ENCODE data around the gene GMDS. TPM values are rescaled to one million over a fixed set of nuclear protein-coding genes. Genes with fewer than 3 reads are reported as not detected.

The GMDS gene
- total and polyA plus RNA-seq, 2 donors (not counting 1 experiment from before 2014, with no cell fraction given) = 11.5 to 16.4 TPM

DNA sequence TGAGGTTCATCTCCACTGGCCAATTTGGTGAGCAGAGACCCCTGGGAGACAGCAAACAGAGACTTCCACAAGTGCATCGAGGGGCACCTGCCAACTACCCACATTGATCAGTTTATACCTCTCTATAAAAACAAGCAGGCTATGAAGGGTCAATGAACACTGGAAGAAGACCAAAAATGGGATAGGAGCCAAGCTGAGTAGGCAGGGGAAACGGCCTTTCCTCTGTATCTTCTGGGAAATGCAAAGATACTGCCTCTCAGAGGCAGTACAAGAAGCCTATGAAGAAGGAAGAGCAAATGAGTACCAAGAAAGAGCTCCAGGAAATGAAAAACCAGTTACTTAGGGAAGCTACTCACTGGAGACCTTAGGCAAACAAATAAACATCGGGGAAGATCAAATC lies 247.7 kb downstream of the GMDS start:
- Histone ChIP-seq H3K9me3 (ENCODE audit: control extremely low read depth in 1 of 3, control insufficient read depth in 2 of 3, insufficient read depth in 1 of 3, low read length in 2 of 3) (peaks cover 0 to 5% (median 2%) of the 10 kb centered on the region in 3 donors), H2AFZ (ENCODE audit: insufficient read depth, low read depth, low read length, poor library complexity, severe bottlenecking) (no peak overlapping the region), H3K27me3 (replicated peaks in 1 of 4; ENCODE audit: control extremely low read depth in 1 of 4, control insufficient read depth in 3 of 4, insufficient read depth in 4 of 4, low read length in 3 of 4) (no peaks in the 10 kb centered on the region), H3K4me2 (replicated peaks; ENCODE audit: low read depth, low read length, poor library complexity, severe bottlenecking) (no peak overlapping the region), H3K27ac (ENCODE audit: low read length in 2 of 2) (no peak overlapping the region), H3K79me2 (ENCODE audit: control insufficient read depth, insufficient read depth, low read length) (no peaks in the 10 kb centered on the region), H3K4me3 (ENCODE audit: control extremely low read depth in 1 of 5, extremely low read depth in 1 of 5, insufficient read depth in 1 of 5, low read depth in 2 of 5, low read length in 4 of 5) (no peak overlapping the region), H3K9ac (ENCODE audit: low read length) (no peak overlapping the region), H3K36me3 (replicated peaks in 1 of 2; ENCODE audit: control extremely low read depth in 1 of 2, control insufficient read depth in 1 of 2, extremely low read depth in 1 of 2, insufficient read depth in 2 of 2, low read length in 1 of 2) (no peaks in the 10 kb centered on the region), H3K4me1 (ENCODE audit: control insufficient read depth in 2 of 2, insufficient read depth in 2 of 2, low read length in 2 of 2) (no peaks in the 10 kb centered on the region), H4K20me1 (ENCODE audit: control insufficient read depth, insufficient read depth, low read length, poor library complexity, severe bottlenecking) (no peaks in the 10 kb centered on the region)
- no peak overlapping the region for H3K4me3 Mint-ChIP-seq
- intact Hi-C loops (cut with micrococcal nuclease) = no loop called here
- CTCF ChIA-PET = no interaction called here
- 33% methylated on average over 1 of the region's 3 CpGs for WGBS (ENCODE audit: insufficient coverage)
- H3K27me3 Mint-ChIP-seq = no peaks in the 10 kb centered on the region
- ATAC-seq (ENCODE audit: low read depth) (no peak), DNase-seq (no peak)
- TF ChIP-seq, protein P1, sequence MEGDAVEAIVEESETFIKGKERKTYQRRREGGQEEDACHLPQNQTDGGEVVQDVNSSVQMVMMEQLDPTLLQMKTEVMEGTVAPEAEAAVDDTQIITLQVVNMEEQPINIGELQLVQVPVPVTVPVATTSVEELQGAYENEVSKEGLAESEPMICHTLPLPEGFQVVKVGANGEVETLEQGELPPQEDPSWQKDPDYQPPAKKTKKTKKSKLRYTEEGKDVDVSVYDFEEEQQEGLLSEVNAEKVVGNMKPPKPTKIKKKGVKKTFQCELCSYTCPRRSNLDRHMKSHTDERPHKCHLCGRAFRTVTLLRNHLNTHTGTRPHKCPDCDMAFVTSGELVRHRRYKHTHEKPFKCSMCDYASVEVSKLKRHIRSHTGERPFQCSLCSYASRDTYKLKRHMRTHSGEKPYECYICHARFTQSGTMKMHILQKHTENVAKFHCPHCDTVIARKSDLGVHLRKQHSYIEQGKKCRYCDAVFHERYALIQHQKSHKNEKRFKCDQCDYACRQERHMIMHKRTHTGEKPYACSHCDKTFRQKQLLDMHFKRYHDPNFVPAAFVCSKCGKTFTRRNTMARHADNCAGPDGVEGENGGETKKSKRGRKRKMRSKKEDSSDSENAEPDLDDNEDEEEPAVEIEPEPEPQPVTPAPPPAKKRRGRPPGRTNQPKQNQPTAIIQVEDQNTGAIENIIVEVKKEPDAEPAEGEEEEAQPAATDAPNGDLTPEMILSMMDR (IDR thresholded peaks at IDR 0.05) = no peak
- TF ChIP-seq EZH2 (IDR thresholded peaks at IDR 0.05; ENCODE audit: borderline replicate concordance, insufficient read depth, low read depth, low read length, poor library complexity, severe bottlenecking) = no peak
- H3K27ac Mint-ChIP-seq = no peak overlapping the region
- POLR2A ChIA-PET = no interaction called here
- H3K4me1 Mint-ChIP-seq = no peaks in the 10 kb centered on the region
- H3K9me3 Mint-ChIP-seq (ENCODE audit: insufficient read depth) = peaks cover 2% of the 10 kb centered on the region

DNA sequence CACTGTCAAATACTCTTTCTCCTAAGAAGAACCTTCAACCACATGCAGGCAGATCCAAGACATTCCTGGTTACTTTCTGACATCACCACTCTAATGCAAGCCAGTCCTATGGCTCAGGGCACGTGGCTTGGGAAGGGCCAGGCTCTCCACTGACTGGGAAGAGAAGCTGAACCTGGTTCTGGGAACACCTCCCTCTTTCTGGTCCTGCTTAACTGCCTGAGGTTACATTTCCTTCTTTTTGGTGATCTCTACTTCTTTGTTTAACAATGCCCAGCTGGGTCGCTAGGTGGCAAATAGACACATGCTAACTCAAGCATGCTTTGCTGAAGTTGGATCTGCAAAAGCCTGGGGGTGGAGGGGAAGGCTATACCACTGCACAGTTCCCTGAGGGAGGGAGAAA lies 249.8 kb downstream of the GMDS start:
- peaks cover 0 to 5% (median 0%) of the 10 kb centered on the region in 3 donors for H3K9me3 ChIP-seq (ENCODE audit: control extremely low read depth in 1 of 3, control insufficient read depth in 2 of 3, insufficient read depth in 1 of 3, low read length in 2 of 3)
- POLR2A ChIA-PET = no interaction called here

More for the DNA sequence above, 249.8 kb downstream of the GMDS start:
- no peak overlapping the region for H3K4me2 ChIP-seq (replicated peaks; ENCODE audit: low read depth, low read length, poor library complexity, severe bottlenecking)
- no peaks in the 10 kb centered on the region for H3K9me3 Mint-ChIP-seq (ENCODE audit: insufficient read depth)
- no peak overlapping the region for H3K27ac Mint-ChIP-seq
- H3K36me3 ChIP-seq (replicated peaks in 1 of 2; ENCODE audit: control extremely low read depth in 1 of 2, control insufficient read depth in 1 of 2, extremely low read depth in 1 of 2, insufficient read depth in 2 of 2, low read length in 1 of 2) = no peaks in the 10 kb centered on the region
- H3K4me1 Mint-ChIP-seq = no peaks in the 10 kb centered on the region
- H3K27me3 ChIP-seq (replicated peaks in 1 of 4; ENCODE audit: control extremely low read depth in 1 of 4, control insufficient read depth in 3 of 4, insufficient read depth in 4 of 4, low read length in 3 of 4) = no peaks in the 10 kb centered on the region
- H3K4me3 ChIP-seq (ENCODE audit: control extremely low read depth in 1 of 5, extremely low read depth in 1 of 5, insufficient read depth in 1 of 5, low read depth in 2 of 5, low read length in 4 of 5) = no peak overlapping the region
- no peak overlapping the region for H3K4me3 Mint-ChIP-seq
- H3K27ac ChIP-seq (ENCODE audit: low read length in 2 of 2) = no peak overlapping the region
- TF ChIP-seq, protein P1 (IDR thresholded peaks at IDR 0.05) = no peak
- TF ChIP-seq EZH2 (IDR thresholded peaks at IDR 0.05; ENCODE audit: borderline replicate concordance, insufficient read depth, low read depth, low read length, poor library complexity, severe bottlenecking) = no peak
- ATAC-seq (ENCODE audit: low read depth) (no peak), DNase-seq (no peak)
- H4K20me1 ChIP-seq (ENCODE audit: control insufficient read depth, insufficient read depth, low read length, poor library complexity, severe bottlenecking) = no peaks in the 10 kb centered on the region
- intact Hi-C loops (cut with micrococcal nuclease) = no loop called here
- no peaks in the 10 kb centered on the region for H3K4me1 ChIP-seq (ENCODE audit: control insufficient read depth in 2 of 2, insufficient read depth in 2 of 2, low read length in 2 of 2)
- WGBS (ENCODE audit: insufficient coverage) = 89% methylated on average over 1 of the region's 2 CpGs
- H3K9ac ChIP-seq (ENCODE audit: low read length) = no peak overlapping the region
- no peak overlapping the region for H2AFZ ChIP-seq (ENCODE audit: insufficient read depth, low read depth, low read length, poor library complexity, severe bottlenecking)
- H3K27me3 Mint-ChIP-seq = no peaks in the 10 kb centered on the region
- H3K79me2 ChIP-seq (ENCODE audit: control insufficient read depth, insufficient read depth, low read length) = no peaks in the 10 kb centered on the region
- CTCF ChIA-PET = no interaction called here
